HCT116 (cell line): ENCODE measurements around the gene TFEB. TPM values are rescaled to one million over a fixed set of nuclear protein-coding genes. Genes with fewer than 3 reads are reported as not detected.

Experiments used
- ATAC-seq: fragments of 200-7000 bp; cut with Tn5 transposase; 2 replicates; pipeline ENCODE4 v1.9.1; 2020; ENCODE audit warnings: mild to moderate bottlenecking, moderate library complexity
- BruUV-seq: library from RNA; stranded (reverse); fragments of 400-500 nt; replicated peaks from 2 replicates; lab custom pipeline; 2021; lab: Mats Ljungman, UMichigan
- CTCF ChIA-PET: fragments of 300-600 bp; sonication (Branson Sonifier 250); formaldehyde crosslinking; loops from one replicate; lab custom pipeline; 2021; ENCODE audit warnings: antibody characterized with exemption; lab: Charles Lee
- POLR2A ChIA-PET: fragments of 300-600, 350-600 bp; sonication (Branson Sonifier 250); formaldehyde crosslinking; loops from one replicate; lab custom pipeline; 2021; ENCODE audit warnings: antibody characterized with exemption; lab: Charles Lee
- RAD21 ChIA-PET, 2 experiments: fragments of 300-600 bp; sonication (Branson Sonifier 250); formaldehyde crosslinking; loops; one replicate each; lab custom pipeline; 2023; ENCODE audit warnings: low total read pairs in 2 of 2; ENCODE audit not compliant: uncharacterized antibody in 2 of 2, unreplicated experiment in 2 of 2, low non-redundant PET in 1 of 2; lab: Charles Lee
- DNase-seq: peaks from one replicate; pipeline ENCODE4 v3.0.0-alpha.2; 2010; ENCODE audit warnings: low read depth, low spot score
- H2AFZ ChIP-seq: fragments of 200-600 bp; shearing (Covaris generic), sonication (generic); 2 replicates; pipeline ENCODE4 v1.6.1; 2017; ENCODE audit warnings: low read depth, mixed run types, mixed read lengths, antibody characterized with exemption, low read length; ENCODE audit not compliant: poor library complexity, severe bottlenecking
- H3K27ac ChIP-seq: 2 replicates; pipeline ENCODE4 v1.5.1; 2012; ENCODE audit warnings: low read depth, low read length
- H3K27me3 ChIP-seq: fragments of 200-600 bp; sonication (generic); 2 replicates; pipeline ENCODE4 v1.6.1; 2016; ENCODE audit warnings: mixed run types, low read length, mixed read lengths; ENCODE audit not compliant: insufficient read depth
- H3K36me3 ChIP-seq, 2 experiments: fragments of 200-500 bp in 1 of 2; fragments of 200-600 bp in 1 of 2; sonication (Bioruptor generic) in 1 of 2; sonication (generic) in 1 of 2; 2 replicates each; pipeline versions ENCODE4 v1.5.1 to v1.6.1; 2014 to 2016; ENCODE audit warnings: low read length in 2 of 2, inconsistent platforms in 1 of 2, mixed read lengths in 1 of 2, mixed run types in 1 of 2; ENCODE audit not compliant: insufficient read depth in 2 of 2, control insufficient read depth in 1 of 2
- H3K4me1 ChIP-seq, 2 experiments: fragments of 200-600 bp in 1 of 2; sonication (generic) in 1 of 2; 2 replicates each; pipeline versions ENCODE4 v1.5.1 to v1.6.1; 2012 to 2017; ENCODE audit warnings: low read length in 2 of 2, inconsistent platforms in 1 of 2, mild to moderate bottlenecking in 1 of 2, mixed read lengths in 1 of 2, mixed run types in 1 of 2, moderate library complexity in 1 of 2; ENCODE audit not compliant: insufficient read depth in 2 of 2, control insufficient read depth in 1 of 2
- H3K4me2 ChIP-seq: fragments of 200-600 bp; sonication (generic); 2 replicates; pipeline ENCODE4 v1.6.1; 2017; ENCODE audit warnings: mixed run types, low read length, mixed read lengths
- H3K4me3 ChIP-seq, 2 experiments: fragments of 200-600 bp in 1 of 2; sonication (generic) in 1 of 2; replicated peaks in 1 of 2; 2 replicates each; pipeline ENCODE4 v1.5.1; 2011 to 2016; ENCODE audit warnings: low read length in 2 of 2, control low read depth in 1 of 2, low read depth in 1 of 2, mild to moderate bottlenecking in 1 of 2, mixed read lengths in 1 of 2, mixed run types in 1 of 2
- H3K79me2 ChIP-seq: fragments of 200-600 bp; sonication (generic); 2 replicates; pipeline ENCODE4 v1.6.1; 2017; ENCODE audit warnings: mild to moderate bottlenecking, mixed run types, low read length, moderate library complexity, mixed read lengths; ENCODE audit not compliant: insufficient read depth
- H3K9ac ChIP-seq: fragments of 200-600 bp; sonication (generic); 2 replicates; pipeline ENCODE4 v1.6.1; 2016; ENCODE audit warnings: low read length, mixed read lengths
- H3K9me2 ChIP-seq: fragments of 200-600 bp; sonication (generic), shearing (Covaris generic); 2 replicates; pipeline ENCODE4 v1.6.1; 2017; ENCODE audit warnings: mixed run types, mild to moderate bottlenecking, moderate library complexity; ENCODE audit not compliant: insufficient read depth
- H3K9me3 ChIP-seq, 2 experiments: fragments of 200-500 bp in 1 of 2; fragments of 200-600 bp in 1 of 2; sonication (Bioruptor generic) in 1 of 2; sonication (generic) in 1 of 2; 2 replicates each; pipeline ENCODE4 v1.6.1; 2014 to 2017; ENCODE audit warnings: low read length in 2 of 2, mixed read lengths in 2 of 2, inconsistent platforms in 1 of 2, low read depth in 1 of 2, mild to moderate bottlenecking in 1 of 2, mixed run types in 1 of 2, moderate library complexity in 1 of 2; ENCODE audit not compliant: control insufficient read depth in 1 of 2, insufficient read depth in 1 of 2
- H4K20me1 ChIP-seq: fragments of 200-600 bp; sonication (generic), shearing (Covaris generic); 2 replicates; pipeline ENCODE4 v1.6.1; 2017; ENCODE audit warnings: mixed run types, mild to moderate bottlenecking, moderate library complexity; ENCODE audit not compliant: insufficient read depth
- CEBPB ChIP-seq: IDR thresholded peaks from 2 replicates; pipeline ENCODE4 v1.6.1; 2012; ENCODE audit warnings: low read depth
- EZH2phosphoT487 ChIP-seq: fragments of 200-600 bp; IDR thresholded peaks from 2 replicates; pipeline ENCODE4 v1.6.1; 2018; ENCODE audit warnings: antibody characterized with exemption, borderline replicate concordance
- FOSL1 ChIP-seq: IDR thresholded peaks from 2 replicates; pipeline ENCODE4 v1.6.1; 2012; ENCODE audit warnings: low read depth
- JUND ChIP-seq: IDR thresholded peaks from 2 replicates; pipeline ENCODE4 v1.6.1; 2012
- MAX ChIP-seq: IDR thresholded peaks from 2 replicates; pipeline ENCODE4 v1.6.1; 2012
- POLR2A ChIP-seq: IDR thresholded peaks from 2 replicates; pipeline ENCODE4 v1.7.0; 2011; ENCODE audit warnings: borderline replicate concordance; ENCODE audit not compliant: insufficient read depth, insufficient read length; ENCODE audit errors: extremely low read depth
- SP1 ChIP-seq: IDR thresholded peaks from 2 replicates; pipeline ENCODE4 v1.6.1; 2012; ENCODE audit warnings: low read depth
- SRF ChIP-seq: IDR thresholded peaks from 2 replicates; pipeline ENCODE4 v1.6.1; 2012; ENCODE audit warnings: low read depth
- YY1 ChIP-seq: IDR thresholded peaks from 2 replicates; pipeline ENCODE4 v1.6.1; 2011; ENCODE audit warnings: low read length, low read depth, moderate library complexity, mild to moderate bottlenecking; ENCODE audit not compliant: insufficient replicate concordance; ENCODE audit errors: extremely low read depth
- ZBTB33 ChIP-seq: IDR thresholded peaks from 2 replicates; pipeline ENCODE4 v1.6.1; 2011; ENCODE audit warnings: mild to moderate bottlenecking, low read length, moderate library complexity; ENCODE audit not compliant: insufficient replicate concordance; ENCODE audit errors: extremely low read depth
- ZFX ChIP-seq: fragments of 450-650 bp; IDR thresholded peaks from 2 replicates; pipeline ENCODE4 v1.6.1; 2017
- intact Hi-C: fragments of 100-400 bp; cut with micrococcal nuclease; formaldehyde crosslinking; loops from 2 replicates; pipeline ENCODE4 v1.10.0; 2022
- total RNA-seq: library from RNA; stranded (reverse); gene quantifications from one replicate; pipeline ENCODE4 v1.2.1, GENCODE V29; 2021; ENCODE audit not compliant: unreplicated experiment
- TF ChIP-seq, protein P1 (sequence below), 3 experiments: fragments of 200-600 bp in 1 of 3; sonication (generic) in 1 of 3; IDR thresholded peaks in 2 of 3; conservative IDR thresholded peaks in 1 of 3; 2 replicates each; pipeline ENCODE4 v1.5.1; 2012 to 2017; ENCODE audit warnings: low read depth in 2 of 3, low read length in 2 of 3, antibody characterized with exemption in 1 of 3, borderline replicate concordance in 1 of 3, control low read depth in 1 of 3, mild to moderate bottlenecking in 1 of 3, mixed read lengths in 1 of 3, mixed run types in 1 of 3, moderate library complexity in 1 of 3; ENCODE audit not compliant: insufficient read depth in 1 of 3

TFEB gene
- total RNA-seq, 1 experiment from 2014 or later: 4.8 TPM

- Histone ChIP-seq H3K4me3 (no peak overlapping the region), H3K36me3 (no peaks in the 10 kb centered on the region), H3K27ac (no peak overlapping the region), H3K9ac (no peak overlapping the region), H3K27me3 (no peaks in the 10 kb centered on the region), H3K79me2 (peaks cover 10% of the 10 kb centered on the region; the same call in 1 of the 2 replicates), H3K9me2 (no peaks in the 10 kb centered on the region), H2AFZ (no peak overlapping the region), H4K20me1 (no peaks in the 10 kb centered on the region), H3K4me1 (peaks cover 19 to 21% of the 10 kb centered on the region in 2 experiments), H3K4me2 (no peak overlapping the region), H3K9me3 (no peaks in the 10 kb centered on the region)
- intact Hi-C loops: no loop called here
- TF ChIP-seq SRF (no peak), FOSL1 (no peak), MAX (no peak), CEBPB (no peak), JUND (no peak), ZFX (no peak), EZH2phosphoT487 (no peak), POLR2A (no peak), YY1 (no peak), SP1 (no peak), ZBTB33 (no peak)
- TF ChIP-seq, protein P1, sequence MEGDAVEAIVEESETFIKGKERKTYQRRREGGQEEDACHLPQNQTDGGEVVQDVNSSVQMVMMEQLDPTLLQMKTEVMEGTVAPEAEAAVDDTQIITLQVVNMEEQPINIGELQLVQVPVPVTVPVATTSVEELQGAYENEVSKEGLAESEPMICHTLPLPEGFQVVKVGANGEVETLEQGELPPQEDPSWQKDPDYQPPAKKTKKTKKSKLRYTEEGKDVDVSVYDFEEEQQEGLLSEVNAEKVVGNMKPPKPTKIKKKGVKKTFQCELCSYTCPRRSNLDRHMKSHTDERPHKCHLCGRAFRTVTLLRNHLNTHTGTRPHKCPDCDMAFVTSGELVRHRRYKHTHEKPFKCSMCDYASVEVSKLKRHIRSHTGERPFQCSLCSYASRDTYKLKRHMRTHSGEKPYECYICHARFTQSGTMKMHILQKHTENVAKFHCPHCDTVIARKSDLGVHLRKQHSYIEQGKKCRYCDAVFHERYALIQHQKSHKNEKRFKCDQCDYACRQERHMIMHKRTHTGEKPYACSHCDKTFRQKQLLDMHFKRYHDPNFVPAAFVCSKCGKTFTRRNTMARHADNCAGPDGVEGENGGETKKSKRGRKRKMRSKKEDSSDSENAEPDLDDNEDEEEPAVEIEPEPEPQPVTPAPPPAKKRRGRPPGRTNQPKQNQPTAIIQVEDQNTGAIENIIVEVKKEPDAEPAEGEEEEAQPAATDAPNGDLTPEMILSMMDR (IDR thresholded peaks at IDR 0.05 in 2 of 3, conservative IDR thresholded peaks at IDR 0.05 in 1 of 3; ENCODE audit: borderline replicate concordance in 1 of 3, insufficient read depth in 1 of 3, low read depth in 2 of 3, low read length in 2 of 3): no peak
- ChIA-PET POLR2A (interaction anchor here (0.9 kb wide), 1 partner anchor 20 kb away, joined by 3 read pairs; no protein-coding TSS in a partner anchor), CTCF (no interaction called here), RAD21 (no interaction called here)
- DNase-seq (no peak), ATAC-seq (no peak)
- BruUV-seq: no TSS peak
Measured at GRCh38 chr6:41634657-41635056, 100.8 kb downstream of the TFEB start.

Other genes starting within 250 kb of the TFEB start
- gene FOXP4, start 189.2 kb downstream of the TFEB start, total RNA-seq: 32.3 TPM
- 35.5 TPM for gene MDFI, start 97.1 kb downstream of the TFEB start, total RNA-seq
- gene PGC, start 11.8 kb upstream of the TFEB start, total RNA-seq: 1.2 TPM
- gene FRS3, start 44.3 kb upstream of the TFEB start, total RNA-seq: 5.9 TPM
- 2.9 TPM for gene PRICKLE4, start 45.2 kb upstream of the TFEB start, total RNA-seq
- 292 TPM for gene TOMM6, start 52.1 kb upstream of the TFEB start, total RNA-seq
- 6.9 TPM for gene USP49, start 159.8 kb upstream of the TFEB start, total RNA-seq
- gene MED20, start 185.5 kb upstream of the TFEB start, total RNA-seq: 26.4 TPM
- 55.7 TPM for gene BYSL, start 185.9 kb upstream of the TFEB start, total RNA-seq
- 26.6 TPM for gene CCND3, start 206.2 kb upstream of the TFEB start, total RNA-seq